ENCODE data around the gene DLGAP5.

- no peak for TF ChIP-seq CTCF (IDR thresholded peaks at IDR 0.05; ENCODE audit: low read depth, low read length)
- no peak for TF ChIP-seq POLR2A (IDR thresholded peaks at IDR 0.05; ENCODE audit: extremely low read depth, insufficient read length)
Measured at GRCh38 chr14:55153951-55154350, 37.4 kb downstream of the DLGAP5 start.
